GM19239 (cell line): Measurements from ENCODE around the gene RNF8.
"Not testable (repeated sequence)": the region's sequence is repeated elsewhere in the genome, so short reads cannot be mapped to it uniquely, and the experiment has no call there.

Experiments
- DNase-seq: peaks from one replicate; pipeline ENCODE4 v3.0.0; 2011; ENCODE audit warnings: low spot score; ENCODE audit not compliant: insufficient read length
- FAIRE-seq: peaks from 2 replicates; lab custom pipeline; 2011; peaks lifted over from hg19 to GRCh38; lab: Jason Lieb, UNC

RNF8 gene

DNA sequence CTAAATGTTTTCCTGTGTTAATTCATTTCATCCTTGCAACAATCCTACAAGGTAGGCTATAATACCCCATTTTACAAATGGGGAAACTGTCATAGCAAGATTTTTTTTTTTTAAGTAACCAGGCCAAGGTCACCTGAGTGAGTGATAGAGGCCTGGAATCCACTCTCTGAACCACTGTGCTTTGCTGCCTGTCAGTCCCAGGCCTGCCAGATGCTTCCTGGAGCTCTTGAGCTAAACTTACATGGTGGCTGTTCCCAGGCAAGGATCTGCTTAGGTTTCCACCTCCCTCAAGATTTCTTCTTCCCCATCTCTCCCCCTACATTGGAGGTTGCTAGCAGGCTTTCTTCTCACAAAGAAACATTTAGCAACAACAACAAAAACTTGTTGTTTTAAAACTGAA, 32.7 kb upstream of the RNF8 start:
- DNase-seq (no peak), FAIRE-seq (no peak)

DNA sequence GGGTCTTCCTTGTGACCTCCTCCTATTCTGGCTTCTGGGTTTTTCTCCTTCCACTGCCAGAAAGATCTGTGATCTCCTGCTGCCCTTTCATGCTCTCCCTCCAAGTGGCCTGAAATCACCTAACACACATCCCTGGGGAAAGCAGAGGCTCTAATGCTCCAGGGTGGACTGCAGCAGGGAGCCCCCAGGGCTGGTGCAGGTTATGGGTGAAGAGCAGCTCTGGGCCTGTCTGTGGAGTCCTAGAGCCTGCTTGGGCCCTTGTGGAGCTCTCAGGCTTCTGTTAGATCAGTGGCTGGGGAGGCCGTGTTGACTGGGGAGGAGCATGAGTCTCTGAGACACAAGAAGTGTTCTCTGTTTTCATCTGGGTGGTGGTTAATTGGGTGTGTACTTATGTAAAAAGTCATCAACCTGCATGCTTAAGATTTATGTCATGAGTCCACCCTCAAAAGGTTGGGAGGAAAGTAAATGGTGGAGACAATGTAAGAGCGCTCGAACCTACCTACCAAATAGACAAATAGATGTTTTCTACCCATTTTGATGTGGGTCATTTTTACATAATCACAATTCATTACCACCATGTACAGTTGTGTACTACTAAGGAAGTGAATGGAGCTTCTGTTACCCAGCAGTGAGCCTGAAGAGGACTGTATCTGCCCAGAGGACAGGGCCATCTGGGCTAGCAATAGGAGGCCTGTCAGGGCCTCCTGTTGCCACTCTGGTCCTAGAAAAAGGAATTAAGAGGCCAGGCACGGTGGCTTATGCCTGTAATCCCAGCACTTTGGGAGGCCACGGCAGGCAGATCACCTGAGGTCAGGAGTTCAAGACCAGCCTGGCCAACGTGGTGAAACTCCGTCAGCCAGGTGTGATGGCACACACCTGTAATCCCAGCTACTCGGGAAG, 32.0 kb upstream of the RNF8 start:
- no peak for DNase-seq
- no peak for FAIRE-seq

DNA sequence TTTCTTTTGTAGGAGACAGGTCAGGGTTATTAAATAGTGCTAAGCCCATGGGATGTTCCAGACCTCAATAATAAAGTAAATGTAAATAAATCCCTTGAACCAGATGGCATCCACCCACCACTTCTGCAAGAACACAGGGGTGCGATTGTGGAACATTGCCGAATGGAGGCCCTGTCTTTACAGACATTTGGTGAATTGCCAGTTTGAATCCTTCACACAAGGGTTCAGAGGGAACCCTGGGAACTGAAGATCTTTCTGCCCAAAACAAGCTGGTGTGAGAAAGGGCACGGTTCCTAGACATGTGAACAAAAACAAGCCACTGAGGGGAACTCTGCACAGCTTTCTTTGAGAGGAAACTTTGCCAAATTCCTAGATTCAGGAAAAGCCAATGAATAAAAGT, 30.2 kb upstream of the RNF8 start:
- FAIRE-seq (no peak), DNase-seq (no peak)

DNA sequence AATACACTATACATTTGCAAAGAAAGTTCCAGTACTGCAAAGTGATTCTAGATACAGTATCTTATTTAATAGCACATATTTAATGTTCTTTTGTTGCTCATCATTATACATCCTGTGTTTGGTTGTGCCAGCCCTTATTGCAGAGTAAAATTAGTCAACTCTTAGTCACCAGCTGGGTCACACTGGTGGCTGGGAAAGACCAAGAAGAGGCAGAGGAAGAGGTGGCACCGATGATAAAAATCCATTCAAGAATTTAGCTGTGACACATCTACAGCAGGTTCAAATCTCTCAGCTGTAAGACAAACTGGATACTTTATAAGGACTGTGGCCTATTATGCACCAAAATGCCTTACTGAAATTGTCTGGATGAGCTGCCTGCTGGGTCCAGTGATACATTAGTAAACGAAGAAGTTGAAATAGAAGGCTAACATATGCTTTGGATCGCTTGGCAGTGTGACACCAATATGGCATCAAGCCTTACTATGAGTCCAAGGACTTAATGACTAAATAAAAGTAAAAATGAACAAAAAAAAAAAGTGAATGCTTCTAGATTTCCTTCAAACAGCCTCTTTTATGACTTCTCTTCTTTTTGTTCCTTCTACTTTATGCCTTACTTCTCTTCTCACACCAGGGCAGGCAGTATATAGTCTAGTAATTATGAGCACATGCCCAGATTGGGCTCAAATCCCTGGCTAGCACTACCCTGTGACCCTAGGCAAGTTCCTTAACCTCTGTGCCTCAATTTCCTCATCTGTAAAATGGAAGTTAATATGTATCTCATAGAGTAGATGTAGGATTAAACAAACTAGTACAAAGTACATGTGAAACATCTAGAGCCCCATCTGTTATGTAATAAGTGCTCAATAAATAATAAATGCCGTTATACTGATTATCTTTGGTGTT, 29.4 kb upstream of the RNF8 start:
- FAIRE-seq = no peak

DNA sequence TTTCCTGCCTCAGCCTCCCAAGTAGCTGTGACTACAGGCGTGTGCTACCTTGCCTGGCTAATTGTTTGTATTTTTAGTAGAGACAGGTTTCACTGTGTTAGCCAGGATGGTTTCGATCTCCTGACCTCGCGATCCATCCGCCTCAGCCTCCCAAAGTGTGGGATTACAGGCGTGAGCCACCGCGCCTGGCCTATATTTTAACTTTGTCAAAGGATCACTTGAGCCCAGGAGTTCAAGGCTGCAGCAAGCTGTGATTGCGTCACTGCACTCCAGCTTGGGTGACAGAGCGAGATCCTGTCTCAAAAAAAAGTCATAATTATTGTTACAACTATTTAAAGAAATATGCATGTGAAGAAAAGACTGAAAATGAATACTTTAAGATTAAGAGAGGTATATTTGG, 23.4 kb upstream of the RNF8 start:
- not testable (repeated sequence) for DNase-seq, FAIRE-seq

More for the DNA sequence above, 29.4 kb upstream of the RNF8 start:
- no peak for DNase-seq

DNA sequence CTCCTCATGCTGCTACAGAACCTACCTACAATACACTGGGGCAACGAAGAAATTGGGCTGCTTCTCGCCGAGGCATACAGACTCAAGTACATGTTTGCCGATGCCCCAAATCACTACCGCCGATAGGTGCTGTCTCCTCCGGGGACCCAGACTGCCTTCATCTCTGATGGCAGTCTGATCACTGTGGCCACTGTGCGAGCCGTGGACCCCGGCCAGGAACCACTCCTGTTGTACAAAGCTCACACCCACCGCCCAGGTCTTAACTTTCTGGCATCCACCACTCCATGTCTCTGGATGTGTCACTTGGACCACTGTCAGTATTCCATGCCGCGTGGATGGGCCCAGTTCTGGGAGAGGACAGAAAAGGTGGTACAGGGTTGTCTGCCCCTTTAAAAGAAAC, 22.7 kb upstream of the RNF8 start:
- FAIRE-seq = no peak
- no peak for DNase-seq

DNA sequence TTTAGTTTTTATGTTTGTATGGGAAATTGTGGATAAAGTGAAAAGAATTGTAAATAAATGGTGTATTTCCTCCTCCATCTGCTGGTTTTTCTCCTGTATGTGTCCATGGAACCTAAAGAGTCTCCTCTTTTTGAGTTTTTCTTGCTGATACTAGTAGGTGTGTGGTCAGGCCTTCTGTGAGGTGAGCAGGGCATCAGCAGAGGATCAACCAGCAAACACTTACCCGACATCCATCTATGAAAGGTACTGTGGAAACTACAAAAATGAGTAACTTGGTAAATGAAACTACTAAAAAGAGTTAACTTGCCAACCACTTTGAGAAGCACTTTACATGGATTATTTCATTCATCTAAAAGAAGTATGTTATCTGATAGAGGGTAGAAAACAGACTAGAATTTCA, 20.9 kb upstream of the RNF8 start:
- DNase-seq (no peak), FAIRE-seq (no peak)

DNA sequence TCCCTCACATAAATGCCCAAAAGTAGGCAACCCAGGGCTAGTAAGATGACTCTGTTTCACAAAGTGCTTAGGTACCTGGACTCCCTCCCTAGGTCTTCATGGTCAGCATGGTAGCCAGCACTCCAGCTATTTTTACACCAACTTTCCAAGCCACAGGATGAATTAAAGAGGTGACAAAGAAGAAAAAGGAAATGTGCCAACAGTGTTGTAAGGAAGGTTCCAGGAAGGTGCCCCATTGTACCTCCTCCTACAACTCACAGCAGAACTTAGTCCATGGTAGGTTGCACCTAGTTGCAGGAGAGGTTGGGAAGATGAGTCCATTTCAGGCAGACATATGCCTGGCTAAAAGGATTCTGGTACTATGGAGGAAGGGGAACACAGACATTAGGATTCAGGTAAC, 19.7 kb upstream of the RNF8 start:
- DNase-seq = no peak
- no peak for FAIRE-seq

DNA sequence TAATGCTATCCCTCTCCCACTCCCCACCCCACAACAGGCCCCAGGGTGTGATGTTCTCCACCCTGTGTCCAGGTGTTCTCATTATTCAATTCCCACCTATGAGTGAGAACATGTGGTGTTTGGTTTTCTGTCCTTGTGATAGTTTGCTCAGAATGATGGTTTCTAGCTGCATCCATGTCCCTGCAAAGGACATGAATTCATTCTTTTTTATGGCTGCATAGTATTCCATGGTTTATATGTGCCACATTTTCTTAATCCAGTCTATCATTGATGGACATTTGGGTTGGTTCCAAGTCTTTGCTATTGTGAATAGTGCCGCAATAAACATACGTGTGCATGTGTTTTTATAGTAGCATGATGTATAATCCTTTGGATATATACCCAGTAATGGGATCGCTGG, 15.5 kb upstream of the RNF8 start:
- not testable (repeated sequence) for FAIRE-seq, DNase-seq

DNA sequence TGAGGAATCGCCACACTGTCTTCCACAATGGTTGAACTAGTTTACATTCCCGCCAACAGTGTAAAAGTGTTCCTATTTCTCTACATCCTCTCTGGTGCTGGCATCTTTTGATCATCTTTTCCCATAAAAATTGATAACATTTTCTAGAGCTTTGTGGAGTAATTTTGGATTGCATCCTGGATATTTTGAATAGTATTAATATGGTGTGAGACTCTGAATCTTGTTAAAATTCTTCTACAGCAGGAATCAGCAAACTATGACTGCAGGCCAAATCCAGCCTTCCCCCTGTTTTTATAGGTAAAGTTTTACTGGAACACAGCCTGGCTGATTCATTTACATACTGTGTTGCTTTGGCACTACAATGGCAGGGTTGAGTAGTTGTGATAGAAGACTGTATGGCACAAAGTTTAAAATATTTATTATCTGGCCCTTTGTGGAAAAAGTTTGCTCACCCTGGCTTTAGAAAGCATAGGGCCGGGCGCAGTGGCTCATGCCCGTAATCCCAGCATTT, 15.0 kb upstream of the RNF8 start:
- no peak for FAIRE-seq
- no peak for DNase-seq

DNA sequence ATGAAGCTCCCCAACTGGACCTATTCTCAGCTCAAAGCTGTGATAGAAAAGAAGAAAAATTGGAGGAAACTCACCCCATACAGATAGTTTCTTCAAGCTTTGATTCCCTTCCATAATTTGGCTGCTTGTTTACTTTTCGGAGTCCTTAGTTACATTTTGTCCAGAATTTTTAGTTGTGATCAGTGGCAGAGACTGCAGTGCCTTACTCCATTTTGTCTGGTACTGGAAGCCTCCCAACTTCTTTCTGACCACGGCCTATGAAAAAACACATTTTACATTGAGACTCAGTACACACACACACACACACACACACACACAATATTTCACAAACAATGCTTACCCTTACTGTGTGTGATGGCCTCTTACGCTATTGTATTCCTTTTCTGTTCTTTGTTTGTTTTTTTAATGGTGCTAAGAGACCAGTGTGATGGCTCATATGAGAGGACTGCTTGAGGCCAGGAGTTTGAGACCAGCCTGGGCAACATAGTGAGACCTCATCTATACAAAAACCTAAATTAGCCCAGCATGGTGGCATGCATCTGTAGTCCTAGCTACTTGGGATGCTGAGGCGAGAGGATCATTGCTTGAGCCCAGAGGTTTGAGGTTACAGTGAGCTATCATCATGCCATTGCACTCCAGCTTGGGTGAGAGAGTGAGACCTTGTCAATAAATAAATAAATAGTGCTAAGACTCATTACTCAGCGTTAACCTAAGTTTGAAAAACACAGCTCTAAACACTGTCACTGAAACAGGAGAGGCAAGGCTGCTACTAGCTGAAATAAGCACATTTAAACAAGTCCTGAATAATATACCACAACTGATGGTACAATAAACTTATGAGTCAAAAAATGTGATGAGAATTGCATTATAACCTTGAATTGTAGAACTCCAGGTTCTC, 13.8 kb upstream of the RNF8 start:
- DNase-seq = no peak
- no peak for FAIRE-seq

DNA sequence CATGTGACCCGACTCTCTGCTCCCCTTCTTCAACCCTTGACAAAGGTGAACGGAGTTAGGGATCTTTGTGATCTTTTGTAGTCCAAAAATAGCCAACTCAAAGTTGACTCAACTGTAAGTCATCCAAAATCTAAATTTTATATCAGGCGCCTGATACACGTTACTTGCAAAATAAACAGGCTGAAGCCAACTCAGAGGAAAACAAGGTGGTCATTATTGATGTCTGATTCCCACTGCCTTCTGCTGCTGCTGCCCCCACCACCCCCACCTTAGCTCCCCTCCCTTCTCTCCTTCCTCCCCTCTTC, 13.2 kb upstream of the RNF8 start:
- FAIRE-seq = no peak
- no peak for DNase-seq

DNA sequence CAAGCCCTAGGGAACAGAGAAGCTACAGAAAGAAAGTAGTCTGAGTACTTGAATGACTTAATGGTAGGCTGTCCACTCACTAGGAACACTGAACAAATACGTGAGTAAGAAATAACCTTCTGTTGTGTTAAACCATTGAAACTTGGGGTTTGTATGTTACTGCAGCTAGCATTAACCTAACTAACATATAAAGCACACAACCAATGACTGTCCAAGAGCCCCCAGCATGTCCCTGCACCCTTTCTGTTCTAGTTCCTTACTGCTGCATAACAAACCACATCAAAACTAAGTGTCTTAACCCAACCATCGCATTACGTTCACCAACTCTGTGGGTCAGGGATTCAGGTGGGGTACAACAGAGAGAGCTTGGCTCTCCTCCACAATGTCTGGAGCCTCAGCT, 10.5 kb upstream of the RNF8 start:
- FAIRE-seq (no peak), DNase-seq (no peak)

DNA sequence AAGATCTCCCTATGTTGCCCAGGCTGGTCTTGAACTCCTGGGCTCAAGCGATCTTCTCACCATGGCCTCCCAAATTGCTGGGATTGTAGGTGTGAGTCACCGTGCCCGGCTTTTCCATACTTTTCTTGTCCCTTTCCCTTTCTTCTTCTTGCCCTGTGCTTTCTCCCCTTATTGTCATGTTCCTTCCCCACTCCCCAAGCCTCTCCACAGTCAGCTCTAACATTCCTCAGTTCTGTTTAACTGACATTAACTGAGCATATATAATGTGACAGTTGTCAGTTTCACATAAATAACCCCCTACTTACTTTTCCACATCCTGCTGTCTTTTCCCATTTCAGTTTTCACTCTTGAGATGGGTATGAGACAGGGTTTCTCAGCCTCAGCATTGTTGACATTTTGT, 9.5 kb upstream of the RNF8 start:
- no peak for DNase-seq
- no peak for FAIRE-seq

DNA sequence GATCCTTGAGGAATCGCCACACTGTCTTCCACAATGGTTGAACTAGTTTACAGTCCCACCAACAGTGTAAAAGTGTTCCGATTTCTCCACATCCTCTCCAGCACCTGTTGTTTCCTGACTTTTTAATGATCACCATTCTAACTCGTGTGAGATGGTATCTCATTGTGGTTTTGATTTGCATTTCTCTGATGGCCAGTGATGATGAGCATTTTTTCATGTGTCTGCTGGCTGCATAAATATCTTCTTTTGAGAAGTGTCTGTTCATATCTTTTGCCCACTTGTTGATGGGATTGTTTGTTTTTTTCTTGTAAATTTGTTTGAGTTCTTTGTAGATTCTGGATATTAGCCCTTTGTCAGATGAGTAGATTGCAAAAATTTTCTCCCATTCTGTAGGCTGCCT, 8.0 kb upstream of the RNF8 start:
- not testable (repeated sequence) for DNase-seq, FAIRE-seq

DNA sequence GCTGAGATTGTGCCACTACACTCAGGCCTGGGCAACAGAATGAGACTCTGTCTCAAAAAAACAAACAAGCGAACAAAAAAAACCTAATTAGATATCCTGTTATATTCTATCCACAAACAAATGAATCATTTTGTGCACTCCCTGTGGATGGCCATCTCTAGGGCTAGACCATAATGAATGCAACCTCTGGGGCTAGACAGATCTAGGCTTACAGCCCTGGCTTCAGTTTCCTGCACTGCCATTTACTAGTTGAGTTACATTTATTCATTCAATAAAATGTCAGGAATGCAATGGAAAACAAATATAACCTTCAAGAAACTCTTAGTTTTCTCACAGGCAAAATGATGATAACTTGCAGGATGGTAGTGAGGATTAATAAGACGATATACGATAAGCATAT, 6.6 kb upstream of the RNF8 start:
- FAIRE-seq = no peak
- no peak for DNase-seq

DNA sequence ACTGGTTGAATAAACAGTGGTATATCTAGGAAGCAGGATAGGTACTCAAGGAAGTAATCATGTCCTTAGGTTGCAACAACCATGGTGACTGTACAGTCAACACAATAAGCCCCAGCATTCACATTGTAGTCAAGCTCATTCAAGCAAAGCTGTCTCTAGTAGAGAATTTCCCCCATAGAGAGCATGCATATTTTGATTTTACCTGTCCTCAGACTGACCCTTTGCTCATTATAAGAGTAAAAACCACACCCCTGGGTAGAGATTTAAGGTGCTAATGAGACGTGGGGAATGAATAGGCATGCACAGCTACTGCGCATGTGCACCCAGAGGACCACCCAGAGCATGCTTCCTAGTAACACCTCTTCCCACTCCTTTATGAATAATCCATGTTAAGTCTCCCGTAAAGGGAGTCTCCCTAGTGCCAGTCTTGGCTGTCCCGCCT, 6.1 kb upstream of the RNF8 start:
- no peak for DNase-seq
- FAIRE-seq = no peak

DNA sequence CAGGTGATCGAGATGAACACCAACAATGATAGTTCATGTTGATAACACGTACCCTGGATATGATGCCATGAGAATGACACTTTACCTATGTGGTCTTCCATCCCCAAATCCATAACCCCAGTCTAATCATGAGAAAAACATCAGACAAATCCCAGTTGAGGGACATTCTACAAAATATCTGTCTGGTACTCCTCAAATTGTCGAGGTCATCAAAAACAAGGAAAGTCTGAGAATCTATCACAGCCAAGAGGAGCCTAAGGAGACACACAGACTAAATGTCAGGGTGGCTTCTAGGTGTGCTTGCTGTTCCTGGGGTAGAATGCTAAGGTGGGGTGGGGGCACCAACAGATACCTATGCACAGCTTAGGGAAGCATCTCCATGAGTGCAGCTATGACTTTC, 2.8 kb upstream of the RNF8 start:
- DNase-seq (no peak), FAIRE-seq (no peak)

DNA sequence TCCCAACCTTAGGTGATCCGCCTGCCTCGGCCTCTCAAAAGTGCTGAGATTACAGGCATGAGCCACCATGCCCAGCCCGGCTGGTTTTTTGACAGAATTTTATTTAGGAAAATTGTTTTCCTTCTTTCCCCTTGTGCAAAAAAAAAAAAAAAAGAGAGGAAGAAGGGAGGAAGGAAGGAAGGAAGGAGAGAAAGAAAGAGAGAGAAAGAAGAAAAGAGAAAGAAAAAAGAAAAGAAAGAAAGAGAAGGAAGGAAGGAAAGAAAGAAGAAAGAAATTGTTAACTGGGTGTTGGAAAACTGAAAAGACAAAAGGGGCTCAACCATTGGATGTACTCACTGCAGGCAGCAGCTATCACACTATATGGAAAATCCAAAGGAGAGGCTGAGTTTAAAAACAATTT, 1.4 kb upstream of the RNF8 start:
- no peak for DNase-seq

More for the DNA sequence above, 1.4 kb upstream of the RNF8 start:
- FAIRE-seq = no peak
